ENCODE measurements around the gene TEX19.

Gene TEX19

GRCh38 chr17:82323514-82324234 is 35.4 kb upstream of the TEX19 start:
- H3K14ac ChIP-seq (ENCODE audit: low read length in 2 of 2): no peak overlapping the region
- no peak overlapping the region for H2BK5ac ChIP-seq (ENCODE audit: low read depth, low read length, poor library complexity, severe bottlenecking)
- peaks cover 0 to 5% of the 10 kb centered on the region in 2 experiments for H3K27me3 ChIP-seq (ENCODE audit: control insufficient read depth in 1 of 2, insufficient read depth in 1 of 2, low read length in 2 of 2)
- WGBS: 73% methylated on average over 21 of the region's 21 CpGs
- peaks cover 0 to 32% of the 10 kb centered on the region in 2 experiments for H3K36me3 ChIP-seq (ENCODE audit: control insufficient read depth in 1 of 2, insufficient read depth in 2 of 2, low read depth in 1 of 2, low read length in 2 of 2)
- no peak overlapping the region for H3K18ac ChIP-seq (ENCODE audit: low read depth in 1 of 2, low read length in 2 of 2)
- no peak overlapping the region for H3K4ac ChIP-seq (ENCODE audit: low read depth in 1 of 2, low read length in 2 of 2)
- H3K23ac ChIP-seq (ENCODE audit: low read length in 2 of 2): no peak overlapping the region
- no peak overlapping the region for H2AFZ ChIP-seq (ENCODE audit: low read depth, low read length)
- no peak overlapping the region for H3K27ac ChIP-seq (ENCODE audit: low read length, poor library complexity, severe bottlenecking)
- no peaks in the 10 kb centered on the region for H3K79me1 ChIP-seq (replicated peaks; ENCODE audit: low read length, poor library complexity, severe bottlenecking)
- H4K91ac ChIP-seq (ENCODE audit: low read length): no peak overlapping the region
- H3K9ac ChIP-seq (ENCODE audit: low read length): no peak overlapping the region
- H2BK15ac ChIP-seq (ENCODE audit: low read depth, poor library complexity, severe bottlenecking): no peak overlapping the region
- peaks cover 18% of the 10 kb centered on the region for H3K4me1 ChIP-seq (ENCODE audit: control insufficient read depth, insufficient read depth, low read depth, low read length)
- peak overlapping the region in 1 of 2 experiments; percentile 15 for H3K4me3 ChIP-seq (ENCODE audit: insufficient read depth in 1 of 2, low read depth in 1 of 2, low read length in 2 of 2)
- H2BK120ac ChIP-seq (ENCODE audit: low read depth, low read length): no peak overlapping the region
- H4K8ac ChIP-seq (ENCODE audit: low read length): no peak overlapping the region
- H3K9me3 ChIP-seq (ENCODE audit: control insufficient read depth, low read length): no peaks in the 10 kb centered on the region
- no peak for DNase-seq
- no peak overlapping the region for H2BK12ac ChIP-seq (ENCODE audit: low read length in 2 of 2)
- no peak overlapping the region for H3K4me2 ChIP-seq (ENCODE audit: low read length, poor library complexity, severe bottlenecking)
- no peak overlapping the region for H2AK5ac ChIP-seq (ENCODE audit: low read length, severe bottlenecking)

GRCh38 chr17:82324566-82325285 is 34.3 kb upstream of the TEX19 start:
- peaks cover 0 to 5% of the 10 kb centered on the region in 2 experiments for H3K27me3 ChIP-seq (ENCODE audit: control insufficient read depth in 1 of 2, insufficient read depth in 1 of 2, low read length in 2 of 2)
- peaks cover 0 to 32% of the 10 kb centered on the region in 2 experiments for H3K36me3 ChIP-seq (ENCODE audit: control insufficient read depth in 1 of 2, insufficient read depth in 2 of 2, low read depth in 1 of 2, low read length in 2 of 2)
- H4K8ac ChIP-seq (ENCODE audit: low read length): no peak overlapping the region
- no peak overlapping the region for H2BK12ac ChIP-seq (ENCODE audit: low read length in 2 of 2)
- peaks cover 25% of the 10 kb centered on the region for H3K4me1 ChIP-seq (ENCODE audit: control insufficient read depth, insufficient read depth, low read depth, low read length)
- H3K14ac ChIP-seq (ENCODE audit: low read length in 2 of 2): no peak overlapping the region
- no peak overlapping the region for H2BK120ac ChIP-seq (ENCODE audit: low read depth, low read length)
- H3K4me3 ChIP-seq (ENCODE audit: insufficient read depth in 1 of 2, low read depth in 1 of 2, low read length in 2 of 2): no peak overlapping the region
- WGBS: 79% methylated on average over 20 of the region's 25 CpGs
- H3K18ac ChIP-seq (ENCODE audit: low read depth in 1 of 2, low read length in 2 of 2): no peak overlapping the region
- no peak overlapping the region for H2AK5ac ChIP-seq (ENCODE audit: low read length, severe bottlenecking)
- H2AFZ ChIP-seq (ENCODE audit: low read depth, low read length): no peak overlapping the region
- no peak overlapping the region for H2BK15ac ChIP-seq (ENCODE audit: low read depth, poor library complexity, severe bottlenecking)
- no peak overlapping the region for H3K9ac ChIP-seq (ENCODE audit: low read length)
- no peak overlapping the region for H3K4me2 ChIP-seq (ENCODE audit: low read length, poor library complexity, severe bottlenecking)
- H3K79me1 ChIP-seq (replicated peaks; ENCODE audit: low read length, poor library complexity, severe bottlenecking): no peaks in the 10 kb centered on the region
- H3K23ac ChIP-seq (ENCODE audit: low read length in 2 of 2): no peak overlapping the region
- no peak overlapping the region for H3K4ac ChIP-seq (ENCODE audit: low read depth in 1 of 2, low read length in 2 of 2)
- no peak overlapping the region for H3K27ac ChIP-seq (ENCODE audit: low read length, poor library complexity, severe bottlenecking)
- H2BK5ac ChIP-seq (ENCODE audit: low read depth, low read length, poor library complexity, severe bottlenecking): no peak overlapping the region
- H4K91ac ChIP-seq (ENCODE audit: low read length): peak overlapping the region; percentile 43
- no peaks in the 10 kb centered on the region for H3K9me3 ChIP-seq (ENCODE audit: control insufficient read depth, low read length)
- DNase-seq: no peak

- no peaks in the 10 kb centered on the region for H3K79me1 ChIP-seq (replicated peaks; ENCODE audit: low read length, poor library complexity, severe bottlenecking)
- no peak overlapping the region for H2BK120ac ChIP-seq (ENCODE audit: low read depth, low read length)
- DNase-seq: no peak
- no peak overlapping the region for H2AK5ac ChIP-seq (ENCODE audit: low read length, severe bottlenecking)
- H3K14ac ChIP-seq (ENCODE audit: low read length in 2 of 2): no peak overlapping the region
- H3K4me1 ChIP-seq (ENCODE audit: control insufficient read depth, insufficient read depth, low read depth, low read length): peaks cover 31% of the 10 kb centered on the region
- peaks cover 0 to 5% of the 10 kb centered on the region in 2 experiments for H3K27me3 ChIP-seq (ENCODE audit: control insufficient read depth in 1 of 2, insufficient read depth in 1 of 2, low read length in 2 of 2)
- no peaks in the 10 kb centered on the region for H3K9me3 ChIP-seq (ENCODE audit: control insufficient read depth, low read length)
- no peak overlapping the region for H3K18ac ChIP-seq (ENCODE audit: low read depth in 1 of 2, low read length in 2 of 2)
- H3K9ac ChIP-seq (ENCODE audit: low read length): no peak overlapping the region
- no peak overlapping the region for H3K4me3 ChIP-seq (ENCODE audit: insufficient read depth in 1 of 2, low read depth in 1 of 2, low read length in 2 of 2)
- no peak overlapping the region for H2BK15ac ChIP-seq (ENCODE audit: low read depth, poor library complexity, severe bottlenecking)
- WGBS: 90% methylated on average over 27 of the region's 30 CpGs
- H4K8ac ChIP-seq (ENCODE audit: low read length): no peak overlapping the region
- H2AFZ ChIP-seq (ENCODE audit: low read depth, low read length): no peak overlapping the region
- H2BK5ac ChIP-seq (ENCODE audit: low read depth, low read length, poor library complexity, severe bottlenecking): no peak overlapping the region
- H3K27ac ChIP-seq (ENCODE audit: low read length, poor library complexity, severe bottlenecking): no peak overlapping the region
- H3K4me2 ChIP-seq (ENCODE audit: low read length, poor library complexity, severe bottlenecking): no peak overlapping the region
- no peak overlapping the region for H2BK12ac ChIP-seq (ENCODE audit: low read length in 2 of 2)
- H4K91ac ChIP-seq (ENCODE audit: low read length): no peak overlapping the region
- H3K23ac ChIP-seq (ENCODE audit: low read length in 2 of 2): no peak overlapping the region
- no peak overlapping the region for H3K4ac ChIP-seq (ENCODE audit: low read depth in 1 of 2, low read length in 2 of 2)
- H3K36me3 ChIP-seq (ENCODE audit: control insufficient read depth in 1 of 2, insufficient read depth in 2 of 2, low read depth in 1 of 2, low read length in 2 of 2): peaks cover 0 to 32% of the 10 kb centered on the region in 2 experiments
These were observed 33.5 kb upstream of the TEX19 start for GRCh38 chr17:82325286-82326180.
